HG02610 (cell line): ENCODE measurements around the gene ZNF768.

Experiments
- ATAC-seq: cut with Tn5 transposase; IDR thresholded peaks from one replicate; pipeline ENCODE4 v1.9.1; 2021; ENCODE audit warnings: mild to moderate bottlenecking, moderate library complexity; ENCODE audit not compliant: unreplicated experiment

The ZNF768 gene

DNA sequence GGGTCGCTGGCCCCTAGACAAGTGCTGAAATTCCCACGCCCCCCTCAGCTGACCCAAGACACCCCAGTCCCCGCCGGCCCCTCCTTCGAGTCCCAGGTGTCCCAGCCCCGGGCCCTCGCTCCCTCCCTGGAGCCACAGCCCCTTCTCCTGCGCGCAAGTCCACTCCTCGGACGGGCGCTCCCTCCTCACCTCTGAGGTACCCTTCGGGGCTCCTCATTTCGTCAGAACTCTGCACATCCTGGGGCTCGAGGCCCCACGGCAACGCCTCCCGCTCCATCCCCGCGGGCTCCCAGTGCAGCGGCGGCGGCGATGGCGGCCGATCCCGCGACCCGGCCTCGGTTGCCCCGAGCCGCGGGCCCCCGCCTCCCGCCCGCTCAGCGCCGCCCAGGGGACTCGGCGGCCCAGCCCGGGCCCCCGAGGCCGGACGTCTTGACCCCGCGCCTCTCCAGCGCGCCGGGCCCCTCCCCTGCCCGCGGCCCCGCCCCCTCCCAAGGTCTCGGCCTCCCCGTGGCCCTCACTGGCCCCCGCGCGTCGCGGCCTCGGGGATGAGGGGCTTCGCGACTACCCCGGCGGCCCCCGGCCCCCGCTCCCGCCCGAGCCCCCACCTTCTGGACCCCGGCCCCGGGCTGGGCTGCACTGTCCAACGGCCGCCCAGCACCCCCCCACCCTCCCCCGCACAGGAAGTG, at the start of gene ZNF768:
ZNF768 (minus strand) TSS at position 430 of the 686 bp plus-strand sequence; CDS start at position 277, 153 bp downstream.
- peak; percentile 15 for ATAC-seq

DNA sequence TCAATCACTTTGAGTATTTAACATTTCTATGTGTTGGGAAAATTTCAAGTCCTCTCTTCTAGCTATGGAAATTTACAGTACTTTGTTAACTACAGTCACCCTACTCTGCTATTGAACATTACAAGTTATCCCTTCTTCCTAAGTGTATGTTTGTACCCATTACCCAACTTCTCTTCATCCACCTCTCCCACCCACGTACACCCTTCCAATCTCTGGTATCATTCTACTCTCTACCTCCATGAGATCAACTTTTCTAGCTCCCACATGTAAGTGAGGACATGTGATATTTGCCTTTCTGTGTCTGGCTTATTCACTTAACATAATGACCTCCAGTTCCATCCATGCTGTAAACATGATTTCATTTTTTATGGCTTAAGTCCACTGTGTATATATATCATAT, 48.3 kb upstream of the ZNF768 start:
- ATAC-seq, result no peak

DNA sequence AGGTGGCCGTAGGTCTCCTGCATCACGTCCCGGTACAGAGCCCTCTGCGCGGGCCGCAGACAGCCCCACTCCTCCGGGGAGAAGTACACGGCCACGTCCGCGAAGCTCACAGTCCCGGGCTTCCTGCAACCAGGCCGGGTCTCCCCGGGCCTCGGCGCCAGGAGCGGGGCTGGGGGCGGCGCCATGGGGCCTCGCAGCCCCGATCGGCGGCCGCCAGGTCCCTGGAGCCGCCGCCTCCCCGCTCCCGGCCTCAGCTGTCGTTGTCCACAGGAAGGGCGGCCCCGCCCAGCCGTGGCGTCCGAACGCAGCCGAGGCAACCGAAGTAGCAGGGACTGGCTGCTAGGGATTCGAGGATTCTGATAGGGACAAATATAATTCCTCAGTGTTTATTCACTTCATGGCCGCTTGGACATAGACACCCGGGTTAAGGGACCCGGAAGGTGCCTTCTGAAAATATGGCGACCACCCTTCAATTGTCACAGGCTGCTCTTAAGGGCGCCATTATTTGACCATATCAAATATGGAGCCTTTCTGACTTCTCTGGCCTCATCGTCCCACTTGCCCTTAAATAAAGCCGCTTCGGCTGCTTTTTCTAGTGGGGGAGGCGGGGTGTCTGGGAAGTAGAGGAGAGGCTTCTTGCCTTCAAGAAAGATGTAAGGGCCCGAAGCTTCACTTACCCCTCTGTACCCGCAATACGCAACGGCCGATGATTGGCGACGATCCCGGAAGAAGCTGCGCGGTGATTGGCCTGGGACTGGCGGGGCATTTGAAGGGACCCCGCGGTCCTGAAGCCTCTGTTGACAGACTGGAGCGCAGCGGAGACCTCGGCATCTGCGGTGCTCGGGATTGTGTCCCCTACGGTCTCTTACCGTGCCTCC, 45.3 kb upstream of the ZNF768 start, which contains the start of gene ZNF688:
ZNF688 (minus strand) TSS at position 270 of the 878 bp plus-strand sequence; CDS start at position 185, 85 bp downstream.
- peak; percentile 69 for ATAC-seq

DNA sequence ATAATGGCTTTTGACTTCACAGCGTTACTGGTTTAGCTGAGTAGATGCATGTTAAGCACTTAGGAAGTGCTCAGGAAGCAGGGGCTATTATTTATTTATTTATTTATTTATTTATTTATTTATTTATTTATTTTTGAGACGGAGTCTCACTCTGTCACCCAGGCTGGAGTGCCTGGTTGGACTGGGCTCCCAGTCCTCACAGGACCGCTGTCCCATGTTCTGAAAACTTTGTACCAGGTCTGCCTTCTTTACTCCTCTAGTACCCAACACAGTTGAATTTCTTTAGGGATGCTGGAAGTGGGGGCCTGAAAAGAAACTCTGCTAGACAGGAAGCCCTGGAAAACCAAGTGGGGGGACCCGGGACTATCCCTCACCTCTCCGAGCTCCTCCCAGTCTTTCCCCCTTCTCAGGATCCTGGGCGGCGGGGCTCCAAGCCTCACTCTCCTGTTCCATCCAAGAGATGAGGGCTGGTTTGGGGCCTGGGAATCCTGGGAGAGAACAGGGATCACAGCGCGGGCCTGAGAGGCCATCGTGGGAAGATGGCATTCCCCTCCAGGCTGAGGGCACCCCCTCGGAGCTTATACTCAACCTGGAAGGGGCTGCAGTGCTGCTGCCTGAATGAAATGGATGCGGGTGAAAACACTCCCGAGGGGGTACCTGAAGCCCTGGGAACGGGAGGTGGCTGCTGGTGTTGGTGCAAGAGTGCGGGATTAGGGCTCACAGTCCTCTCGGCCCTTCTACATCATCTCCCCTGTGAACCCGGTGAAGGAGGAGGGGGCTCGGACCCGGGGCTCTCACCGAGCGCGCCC, 44.5 kb upstream of the ZNF768 start:
- ATAC-seq, result no peak

DNA sequence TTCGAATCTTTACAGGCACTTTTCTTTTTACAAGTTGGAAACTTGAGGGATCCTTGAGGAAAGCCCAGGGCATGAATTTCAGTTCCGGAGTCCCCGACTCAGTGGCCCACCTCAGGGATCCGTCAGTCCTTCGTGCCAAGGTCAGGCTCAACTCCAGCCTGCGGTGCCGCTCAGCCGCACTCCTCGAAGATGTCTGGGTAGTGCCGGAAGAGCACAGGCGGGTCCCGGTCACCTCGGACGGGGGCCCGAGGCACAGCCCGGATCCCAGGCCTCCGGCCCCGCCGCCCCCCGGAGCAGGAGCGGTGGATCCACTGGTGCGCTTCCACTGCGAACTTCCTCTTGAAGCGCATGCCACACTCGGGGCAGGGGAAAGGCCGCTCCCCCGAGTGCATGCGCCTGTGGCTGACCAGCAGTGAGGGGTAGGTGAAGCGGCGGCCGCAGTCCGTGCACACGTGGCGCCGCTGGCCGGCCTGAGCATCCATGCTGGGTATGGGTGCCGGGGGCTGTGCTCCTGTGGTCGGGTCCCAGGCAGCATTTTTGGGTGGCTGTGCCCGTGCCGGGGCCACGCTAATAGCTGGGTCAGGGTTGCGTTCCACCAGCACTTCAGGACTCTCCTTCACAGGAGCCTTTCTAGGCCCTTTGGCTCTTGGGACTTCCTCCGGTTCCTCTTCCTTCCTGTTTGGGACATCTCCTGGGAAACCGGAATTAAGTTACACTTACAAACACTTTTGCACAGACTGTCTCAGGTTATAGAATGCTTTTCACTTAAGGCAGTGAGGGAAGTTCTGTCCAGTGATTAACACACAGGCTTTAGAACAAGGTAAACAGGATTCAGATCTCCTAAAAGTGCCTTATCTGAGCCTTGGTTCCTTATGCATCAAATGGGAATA, 43.6 kb upstream of the ZNF768 start:
- no peak for ATAC-seq

DNA sequence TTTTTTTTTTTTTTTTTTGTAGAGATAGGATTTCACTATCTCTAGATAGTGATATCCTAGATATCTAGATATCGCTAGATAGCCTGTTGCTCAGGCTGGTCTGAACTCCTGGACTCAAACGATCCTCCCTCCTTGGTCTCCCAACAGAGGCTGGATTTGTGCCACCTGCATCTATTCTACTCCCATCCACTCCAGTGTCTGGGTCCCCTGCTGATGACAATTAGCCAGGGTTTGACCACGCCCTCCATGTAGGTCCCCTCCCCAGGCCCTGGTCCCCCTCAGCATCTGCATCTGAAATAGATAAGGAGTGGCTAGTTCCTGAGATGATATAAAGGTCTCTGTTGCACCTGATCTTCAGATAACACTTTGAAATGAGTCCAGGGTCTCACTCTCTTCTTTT, 42.9 kb upstream of the ZNF768 start:
- no peak for ATAC-seq

DNA sequence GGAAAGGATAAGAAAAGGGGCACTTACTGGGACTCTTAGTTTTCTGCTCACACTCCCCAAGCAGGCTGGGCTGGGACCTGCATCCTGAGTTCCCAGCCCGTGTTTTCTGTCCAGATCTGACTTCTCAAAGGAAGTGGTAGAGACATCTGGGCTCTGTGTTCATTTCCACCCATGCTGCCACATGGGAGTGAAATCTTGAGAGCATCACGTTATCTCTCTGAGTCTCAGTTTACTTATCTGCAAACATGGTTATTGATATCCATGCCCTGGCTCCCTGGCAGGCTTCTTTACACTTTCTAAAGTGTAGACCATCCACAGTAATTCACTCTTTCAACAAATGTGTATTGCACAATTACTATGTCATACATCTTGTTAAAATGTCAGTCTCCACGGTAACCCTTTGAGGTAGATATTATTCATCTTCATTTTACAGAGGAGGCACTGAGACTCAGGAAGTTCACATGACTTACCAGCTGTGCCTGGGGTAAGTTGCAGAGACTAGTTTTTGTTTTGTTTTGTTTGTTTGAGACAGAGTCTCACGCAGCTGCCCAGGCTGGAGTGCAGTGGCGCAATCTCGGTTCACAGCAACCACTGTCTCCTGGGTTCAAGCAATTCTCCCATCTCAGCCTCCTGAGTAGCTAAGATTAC, 41.7 kb upstream of the ZNF768 start:
- ATAC-seq, result peak; percentile 50

DNA sequence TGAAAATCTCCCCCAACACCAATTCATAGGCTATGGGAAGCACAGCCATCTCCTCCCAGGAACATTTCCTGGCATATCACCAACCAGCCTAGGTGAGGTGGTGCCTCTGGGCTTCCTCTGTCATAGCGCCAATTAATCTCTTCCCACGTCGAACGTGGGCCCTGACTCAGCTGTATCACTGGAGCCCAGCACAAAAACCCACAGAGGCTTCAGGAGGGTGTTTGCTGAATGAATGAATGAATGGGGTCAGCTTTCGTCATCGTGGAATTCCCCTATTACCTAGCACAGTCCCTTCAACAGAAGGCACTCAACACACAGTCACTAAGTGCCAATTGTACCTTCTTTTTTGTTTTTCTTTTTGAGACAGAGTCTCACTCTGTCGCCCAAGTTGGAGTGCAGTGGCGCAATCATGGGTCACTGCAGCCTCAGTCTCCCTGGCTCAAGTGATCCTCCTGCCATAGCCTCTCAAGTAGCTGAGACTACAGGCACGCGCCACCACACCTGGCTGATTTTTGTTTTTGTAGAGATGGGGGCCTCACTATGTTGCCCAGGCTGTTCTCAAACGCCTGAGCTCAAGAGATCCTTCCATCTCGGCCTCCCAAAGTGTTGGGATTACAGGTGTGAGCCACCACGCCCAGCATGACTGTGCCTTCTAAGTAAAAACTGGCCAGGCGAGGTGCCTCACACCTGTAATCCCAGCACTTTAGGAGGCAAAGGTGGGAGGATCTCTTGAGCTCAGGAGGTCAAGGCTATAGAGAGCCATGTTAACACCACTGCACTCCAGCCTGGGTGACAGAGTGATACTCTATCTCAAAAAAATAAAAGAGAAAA, 41.0 kb upstream of the ZNF768 start:
- ATAC-seq, result peak; percentile 25

DNA sequence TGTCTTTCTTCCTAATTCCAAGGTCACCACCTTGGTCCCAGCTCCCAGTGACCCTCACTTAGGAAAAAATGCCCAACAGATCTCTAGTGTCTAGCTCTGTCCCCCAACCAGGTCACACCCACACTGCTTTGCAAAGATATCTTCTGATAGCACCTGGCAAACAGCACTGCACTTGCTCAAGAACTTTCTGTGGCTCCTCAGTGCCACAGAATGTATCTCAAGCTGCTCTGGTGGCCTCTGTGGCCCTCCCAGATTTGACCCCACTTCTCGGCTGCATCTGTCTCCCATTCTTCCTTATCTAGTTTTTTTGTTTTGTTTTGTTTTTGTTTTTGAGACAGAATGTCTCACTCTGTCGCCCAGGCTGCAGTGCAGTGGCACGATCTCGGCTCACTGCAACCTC, 40.2 kb upstream of the ZNF768 start:
- ATAC-seq, result no peak

DNA sequence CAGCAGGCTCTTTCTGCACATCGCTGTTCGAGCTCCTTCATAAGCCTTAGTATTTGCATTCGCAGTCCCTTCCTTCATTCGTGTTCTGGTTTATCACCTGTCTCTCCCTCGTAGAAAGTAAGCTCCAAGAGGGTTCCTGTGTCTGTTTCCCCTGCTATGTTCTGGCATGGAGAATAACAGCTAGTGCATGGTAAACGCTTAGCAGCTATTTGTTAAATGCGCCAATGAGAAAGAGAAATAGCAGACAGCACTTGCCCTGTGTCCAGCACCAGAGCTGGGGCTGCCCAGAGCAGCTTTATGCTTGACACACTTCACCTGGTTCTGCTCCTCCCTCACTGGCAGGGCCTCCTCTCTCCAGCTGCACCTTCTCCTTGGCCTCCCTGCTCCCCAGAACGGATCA, 39.6 kb upstream of the ZNF768 start:
- ATAC-seq, result no peak

DNA sequence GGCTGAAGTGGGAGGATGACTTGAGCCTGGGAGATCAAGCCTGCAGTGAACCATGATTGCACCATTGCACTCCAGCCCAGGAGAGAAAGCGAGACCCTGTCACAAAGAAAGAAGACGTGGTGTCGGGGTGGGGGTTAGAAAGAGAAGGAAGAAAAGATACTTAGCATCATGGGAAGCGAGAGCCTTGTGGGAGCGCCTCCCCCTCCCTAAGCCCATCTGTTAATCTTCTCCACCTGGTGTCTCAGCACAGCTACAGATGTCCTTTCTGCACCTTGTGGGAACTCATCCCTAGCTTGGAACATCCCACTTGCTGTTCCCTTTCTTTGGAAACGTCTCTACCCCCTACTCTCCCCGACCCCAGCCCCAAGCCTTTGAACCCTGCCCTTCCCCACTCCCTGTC, 39.2 kb upstream of the ZNF768 start:
- ATAC-seq, result no peak

DNA sequence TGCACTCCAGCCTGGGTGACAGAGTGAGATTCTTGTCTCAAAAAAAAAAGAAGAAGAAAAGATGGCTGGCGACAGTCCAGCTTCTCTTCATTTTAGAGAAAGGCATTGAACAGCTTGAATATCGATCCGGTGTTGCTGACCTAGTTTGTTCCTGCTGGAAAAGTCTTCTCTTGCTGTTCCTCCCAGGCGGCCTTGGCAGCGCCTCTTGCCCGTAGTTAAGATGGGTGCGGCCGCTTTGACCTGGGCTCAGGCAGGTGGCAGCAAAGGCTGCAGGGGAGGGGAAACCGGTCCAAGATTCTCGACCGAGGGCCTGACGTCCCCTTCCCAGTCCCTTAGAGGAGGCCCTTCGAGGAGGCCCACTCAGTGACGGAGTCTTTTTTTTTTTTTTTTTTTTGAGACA, 35.7 kb upstream of the ZNF768 start:
- no peak for ATAC-seq

DNA sequence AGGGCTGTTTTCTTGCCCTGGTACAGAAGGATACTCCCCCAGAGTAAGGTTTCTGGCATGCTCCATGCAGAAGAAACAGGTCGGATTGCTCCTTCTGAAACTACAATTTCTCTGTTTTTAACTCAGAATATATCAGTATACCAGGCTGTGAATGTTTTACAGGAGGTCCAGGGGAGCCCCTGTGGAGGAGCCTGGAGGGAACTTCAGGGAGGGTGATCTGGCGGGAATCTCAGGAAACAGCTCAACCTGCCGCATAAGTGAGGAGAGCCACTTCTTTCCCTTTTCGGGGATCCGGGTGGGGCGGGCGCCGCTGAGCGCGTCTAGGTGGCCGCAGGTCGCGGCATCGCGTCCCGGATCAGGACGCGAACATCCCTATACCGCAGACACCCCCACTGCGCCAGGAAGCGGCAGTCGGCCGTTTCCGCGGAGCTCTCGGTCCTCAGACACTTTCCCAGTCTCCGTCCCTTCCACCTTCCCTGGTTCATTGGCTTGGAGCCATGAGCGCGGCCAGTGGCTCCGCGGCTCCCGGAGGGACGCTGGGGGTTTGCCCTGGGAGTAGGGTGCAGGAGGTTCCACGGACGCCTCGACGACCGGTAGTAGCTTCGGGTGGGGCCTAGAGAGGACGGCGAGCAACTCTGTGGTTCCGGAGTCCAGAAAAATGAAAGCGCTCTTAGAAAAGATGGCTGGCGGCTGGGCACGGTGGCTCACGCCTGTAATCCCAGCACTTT, 34.9 kb upstream of the ZNF768 start:
- no peak for ATAC-seq

DNA sequence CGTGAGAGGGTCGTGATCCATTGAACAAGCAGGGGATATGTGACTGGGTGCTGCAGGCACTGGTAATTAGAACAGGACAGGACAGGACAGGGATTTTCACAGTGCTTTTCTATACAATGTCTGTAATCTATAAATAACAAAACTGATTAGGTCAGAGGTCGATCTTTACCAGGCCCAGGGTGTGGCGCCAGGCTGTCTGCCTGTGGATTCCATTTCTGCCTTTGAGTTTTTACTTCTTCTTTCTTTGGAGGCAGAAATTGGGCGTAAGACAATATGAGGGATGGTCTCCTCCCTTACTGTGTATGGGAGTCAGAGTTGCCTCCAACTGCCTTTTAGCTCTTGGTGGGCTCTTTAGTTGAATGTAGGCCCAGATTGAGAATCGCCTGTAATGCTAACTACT, 33.3 kb upstream of the ZNF768 start:
- no peak for ATAC-seq

DNA sequence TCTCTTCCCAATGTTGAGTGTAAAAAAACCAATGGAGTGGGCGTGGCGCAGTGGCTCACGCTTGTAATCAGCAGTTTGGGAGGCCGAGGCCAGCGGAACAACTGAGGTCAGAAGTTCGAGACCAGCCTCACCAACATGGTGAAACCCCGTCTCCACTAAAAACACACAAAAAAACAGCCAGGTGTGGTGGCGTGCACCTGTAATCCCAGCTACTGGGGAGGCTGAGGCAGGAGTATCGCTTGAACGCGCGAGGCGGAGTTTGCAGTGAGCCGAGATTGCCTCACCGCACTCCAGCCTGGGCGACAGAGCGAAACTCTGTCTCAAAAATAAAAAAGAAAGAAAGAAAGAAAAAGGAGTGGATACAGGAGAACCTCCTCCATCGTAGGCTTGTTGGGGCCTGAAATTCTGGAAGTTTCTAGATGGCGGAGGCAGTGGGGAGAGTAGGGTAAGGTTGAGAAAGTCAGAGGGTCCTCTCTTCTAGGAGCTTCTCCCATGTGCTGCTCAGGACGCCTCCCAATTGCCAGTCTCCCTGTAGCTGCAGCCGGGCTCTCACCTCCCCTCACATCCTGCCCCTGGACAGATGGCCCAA, 32.5 kb upstream of the ZNF768 start:
- no peak for ATAC-seq

DNA sequence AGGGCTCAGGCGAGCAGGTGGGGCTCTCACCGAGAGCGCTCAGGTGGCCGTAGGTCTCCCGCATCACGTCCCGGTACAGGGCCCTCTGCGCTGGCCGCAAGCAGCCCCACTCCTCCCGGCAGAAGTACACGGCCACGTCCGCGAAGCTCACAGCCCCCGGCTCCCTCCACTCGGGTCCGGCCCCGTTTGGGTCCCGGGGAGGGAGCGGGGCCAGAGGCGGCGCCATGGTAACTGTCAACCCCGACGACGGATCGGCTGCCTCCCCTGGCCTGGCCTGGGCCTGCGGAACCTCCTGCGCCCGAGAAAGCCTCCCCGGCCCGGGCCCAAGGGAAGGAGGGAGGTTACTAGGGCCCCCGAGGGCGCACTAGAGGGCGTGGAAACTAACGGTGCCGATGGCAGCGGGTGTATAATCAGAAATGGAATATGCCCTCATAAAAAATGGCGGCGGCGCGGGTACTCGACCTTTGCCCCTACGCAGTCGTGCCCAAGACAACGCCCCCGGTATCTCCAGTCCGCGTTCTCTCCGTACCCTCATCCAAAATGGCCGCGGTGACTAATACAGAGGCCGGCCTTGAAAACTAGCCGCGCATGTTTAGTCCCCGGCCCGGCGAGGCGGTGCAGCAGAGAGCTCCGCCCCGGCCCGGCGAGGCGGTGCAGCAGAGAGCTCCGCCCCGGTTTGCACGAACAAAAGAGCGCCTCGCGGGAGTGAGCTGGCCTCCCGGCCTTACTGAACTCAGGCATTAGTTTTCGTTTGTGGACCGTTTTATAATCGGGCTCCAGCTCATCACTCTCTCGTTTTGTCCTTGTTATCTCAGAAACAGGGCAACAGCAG, 31.8 kb upstream of the ZNF768 start, which contains the start of gene ZNF764:
ZNF764 (minus strand) TSS at position 418 of the 832 bp plus-strand sequence; CDS start at position 226, 192 bp downstream.
- peak; percentile 87 for ATAC-seq

DNA sequence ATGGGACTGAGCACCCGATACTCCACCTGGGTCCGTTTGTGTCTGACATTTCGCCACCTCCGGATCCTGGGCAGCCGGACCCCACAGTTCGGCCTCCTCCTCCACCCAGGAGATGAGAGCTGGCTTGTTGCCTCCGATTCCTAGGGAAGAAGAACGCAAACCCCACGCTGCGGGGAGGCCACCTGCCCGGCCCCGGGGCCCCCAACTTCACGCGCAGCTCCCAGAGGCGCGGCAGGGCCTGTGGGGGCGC, 31.3 kb upstream of the ZNF768 start:
- no peak for ATAC-seq
